Cardiac muscle cell (in vitro differentiated cells and primary cell): ENCODE measurements around the gene CERS5. TPM values are rescaled to one million over a fixed set of nuclear protein-coding genes. Genes with fewer than 3 reads are reported as not detected.
A peak's percentile ranks its signal among the peaks of the same experiment; 100 is the strongest.
"Not testable (repeated sequence)": the region's sequence is repeated elsewhere in the genome, so short reads cannot be mapped to it uniquely, and the experiment has no call there.

ENCODE experiments used
- DNase-seq, 2 donors: peaks; one replicate each; pipeline versions ENCODE4 v3.0.0 to v3.0.0-alpha.2; 2010 to 2017; ENCODE audit warnings: low read depth in 1 of 2, low spot score in 1 of 2
- H3K27ac ChIP-seq: fragments of 200-600 bp; sonication (generic); 2 replicates; pipeline ENCODE4 v1.5.1; 2016
- H3K27me3 ChIP-seq: fragments of 200-600 bp; sonication (generic); 2 replicates; pipeline ENCODE4 v1.6.0; 2016; ENCODE audit warnings: control low read depth
- H3K36me3 ChIP-seq: fragments of 200-600 bp; sonication (generic); 2 replicates; pipeline ENCODE4 v1.5.1; 2016; ENCODE audit warnings: control low read depth
- H3K4me1 ChIP-seq: fragments of 200-600 bp; sonication (generic); 2 replicates; pipeline ENCODE4 v1.8.1; 2017; ENCODE audit warnings: low read depth, mild to moderate bottlenecking, mixed run types
- H3K4me3 ChIP-seq: fragments of 200-600 bp; sonication (generic); 2 replicates; pipeline ENCODE4 v1.5.1; 2016; ENCODE audit warnings: mild to moderate bottlenecking
- H3K9me3 ChIP-seq: fragments of 200-600 bp; sonication (generic); 2 replicates; pipeline ENCODE4 v1.5.1; 2017; ENCODE audit warnings: low read depth, mild to moderate bottlenecking, control low read depth
- CTCF ChIP-seq: IDR thresholded peaks from 2 replicates; pipeline ENCODE4 v1.5.1; 2012; ENCODE audit warnings: low read depth, mild to moderate bottlenecking, low read length
- polyA plus RNA-seq: library from polyadenylated mRNA; unstranded; fragments of >200 nt; fragmentation: Nextera tagmentation; extraction: Ambion mirVana; gene quantifications from 2 replicates; pipeline ENCODE4 v1.2.1, GENCODE V29; 2016
- total RNA-seq: library from RNA; depleted of rRNA; stranded (reverse); fragments of >200 nt; gene quantifications from 2 replicates; pipeline ENCODE4 v1.2.3, GENCODE V29; 2016

CERS5 gene
- total and polyA plus RNA-seq, 2 experiments from 2014 or later: 78.4 to 107 TPM

- Histone ChIP-seq H3K27ac (peak overlapping the region; percentile 2), H3K27me3 (no peaks in the 10 kb centered on the region), H3K4me3 (no peak overlapping the region), H3K36me3 (no peaks in the 10 kb centered on the region), H3K9me3 (no peaks in the 10 kb centered on the region), H3K4me1 (no peaks in the 10 kb centered on the region)
- DNase-seq: peak in 1 of 2 donors; percentile 71
- no peak for TF ChIP-seq CTCF
Observed at GRCh38 chr12:50151047-50151687, 16.0 kb downstream of the CERS5 start.

- Histone ChIP-seq H3K9me3 (no peaks in the 10 kb centered on the region), H3K4me1 (no peaks in the 10 kb centered on the region), H3K27me3 (no peaks in the 10 kb centered on the region), H3K4me3 (no peak overlapping the region), H3K36me3 (no peaks in the 10 kb centered on the region), H3K27ac (peak overlapping the region; percentile 34)
- DNase-seq: no peak
- TF ChIP-seq CTCF: no peak
Observed at GRCh38 chr12:50149311-50149710, 17.9 kb downstream of the CERS5 start.

GRCh38 chr12:50148011-50148410, 19.2 kb downstream of the CERS5 start:
- not testable (repeated sequence) for H3K27me3 ChIP-seq, H3K4me1 ChIP-seq, H3K27ac ChIP-seq, H3K4me3 ChIP-seq, H3K36me3 ChIP-seq, DNase-seq, H3K9me3 ChIP-seq

- no peak for TF ChIP-seq CTCF
- DNase-seq: no peak
- H3K27me3 ChIP-seq: no peaks in the 10 kb centered on the region
- no peak overlapping the region for H3K4me3 ChIP-seq
- H3K4me1 ChIP-seq: peaks cover 14% of the 10 kb centered on the region
- no peaks in the 10 kb centered on the region for H3K9me3 ChIP-seq
- H3K27ac ChIP-seq: no peak overlapping the region
- H3K36me3 ChIP-seq: no peaks in the 10 kb centered on the region
Observed at GRCh38 chr12:50147281-50147680, 19.9 kb downstream of the CERS5 start.

GRCh38 chr12:50145439-50145838, 21.7 kb downstream of the CERS5 start:
- H3K4me1 ChIP-seq: peaks cover 14% of the 10 kb centered on the region
- H3K27ac ChIP-seq: peak overlapping the region; percentile 43
- H3K4me3 ChIP-seq: no peak overlapping the region
- DNase-seq: no peak
- H3K36me3 ChIP-seq: no peaks in the 10 kb centered on the region
- no peak for TF ChIP-seq CTCF
- H3K27me3 ChIP-seq: no peaks in the 10 kb centered on the region
- no peaks in the 10 kb centered on the region for H3K9me3 ChIP-seq

- Histone ChIP-seq H3K4me3 (no peak overlapping the region), H3K4me1 (peaks cover 14% of the 10 kb centered on the region), H3K9me3 (no peaks in the 10 kb centered on the region), H3K36me3 (peaks cover 14% of the 10 kb centered on the region), H3K27ac (peak overlapping the region; percentile 73), H3K27me3 (no peaks in the 10 kb centered on the region)
- no peak for TF ChIP-seq CTCF
- DNase-seq: no peak
Observed at GRCh38 chr12:50142993-50143392, 24.2 kb downstream of the CERS5 start.
